ENCODE data around the gene WDR75.
"Not testable (repeated sequence)": the region's sequence is repeated elsewhere in the genome, so short reads cannot be mapped to it uniquely, and the experiment has no call there.

WDR75 gene

DNA sequence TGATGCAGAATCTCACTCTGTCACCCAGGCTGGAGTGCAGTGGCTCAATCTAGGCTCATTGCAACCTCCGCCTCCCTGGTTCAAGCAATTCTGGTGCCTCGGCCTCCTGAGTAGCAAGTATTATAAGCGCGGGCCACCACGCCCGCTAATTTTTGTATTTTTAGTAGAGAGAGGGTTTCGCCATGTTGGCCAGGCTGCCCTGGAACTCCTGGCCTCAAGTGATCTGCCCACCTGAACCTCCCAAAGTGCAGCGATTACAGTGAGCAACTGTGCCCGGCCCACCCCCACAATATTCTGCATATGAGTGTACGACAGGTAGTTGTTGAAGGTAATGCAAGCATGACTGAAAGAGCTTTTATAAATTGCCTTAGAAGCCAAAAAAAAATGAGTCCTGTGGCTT is 1.2 kb downstream of the WDR75 start:
- no peak for FAIRE-seq

DNA sequence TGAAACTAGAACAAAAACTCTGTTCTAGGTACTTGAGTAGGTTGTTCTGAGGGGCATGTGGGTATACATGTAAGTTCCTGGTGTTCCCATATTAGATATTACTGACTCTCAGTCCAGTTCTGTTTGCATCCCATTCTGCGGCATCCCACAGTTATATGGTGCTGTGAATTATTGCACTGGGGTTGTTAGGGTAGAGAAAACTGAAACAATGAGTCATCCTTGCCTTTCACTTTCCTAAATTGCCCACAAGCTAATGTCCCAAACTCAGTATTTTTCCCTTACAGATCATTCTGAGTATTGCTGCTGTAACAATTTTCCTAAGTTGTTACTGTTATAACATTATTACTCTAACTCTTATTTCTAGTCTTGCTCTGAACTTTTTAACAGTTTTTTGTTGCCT is 3.0 kb downstream of the WDR75 start:
- FAIRE-seq: no peak

DNA sequence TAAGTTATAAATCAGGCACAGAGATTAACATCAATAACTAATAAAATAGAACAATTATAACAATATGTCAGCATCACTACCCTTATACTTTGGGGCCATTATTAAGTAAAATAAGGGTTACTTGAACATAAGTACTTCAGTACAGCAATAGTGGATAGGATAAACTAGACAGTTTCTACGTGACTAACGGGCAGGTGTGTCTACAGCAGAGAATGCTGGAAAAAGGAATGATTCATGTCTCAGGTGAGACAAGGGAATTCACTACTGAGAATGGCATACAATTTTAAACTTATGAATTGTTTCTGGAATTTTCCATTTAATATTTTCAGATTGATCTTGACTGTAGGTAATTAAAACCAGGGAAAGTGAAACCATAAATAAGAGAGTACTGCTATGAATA is 5.5 kb downstream of the WDR75 start:
- no peak for FAIRE-seq

DNA sequence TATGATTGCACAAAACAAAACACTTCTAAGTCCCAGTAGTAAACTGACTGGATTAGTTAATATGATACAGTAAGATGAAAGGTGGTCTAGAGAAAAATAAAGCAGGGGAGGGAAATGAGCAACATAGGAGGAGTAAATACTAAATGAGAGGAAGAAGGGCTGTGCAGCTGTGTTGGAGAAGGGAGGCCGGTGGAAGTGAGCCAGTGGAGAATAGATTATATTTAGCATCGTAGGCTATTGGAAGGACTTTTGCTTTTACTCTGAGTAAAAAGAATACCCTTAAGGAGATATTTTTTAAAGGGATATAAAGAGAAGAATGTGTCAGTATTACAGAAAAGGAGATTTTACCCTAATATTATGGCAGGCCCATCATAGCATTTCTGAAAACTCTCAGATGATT is 12.7 kb downstream of the WDR75 start:
- FAIRE-seq: no peak

DNA sequence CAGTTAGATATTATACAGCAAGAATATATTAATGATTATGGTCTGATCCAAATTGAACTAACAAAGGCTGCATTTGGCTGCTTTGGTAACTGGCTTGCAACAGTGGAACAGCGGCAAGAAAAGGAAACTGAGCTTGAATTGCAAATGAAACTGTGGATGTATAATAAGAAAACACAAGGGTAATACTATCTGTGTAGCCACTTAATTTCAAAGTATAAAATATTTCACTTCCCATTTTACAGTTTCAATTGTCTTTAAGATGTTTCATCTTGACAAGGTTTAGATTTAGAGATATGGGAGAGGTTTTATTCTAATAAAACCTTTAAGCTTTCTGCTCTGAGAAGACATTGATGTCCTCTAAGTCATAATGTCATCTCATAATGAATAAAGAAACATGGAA is 23.8 kb downstream of the WDR75 start:
- FAIRE-seq: no peak

DNA sequence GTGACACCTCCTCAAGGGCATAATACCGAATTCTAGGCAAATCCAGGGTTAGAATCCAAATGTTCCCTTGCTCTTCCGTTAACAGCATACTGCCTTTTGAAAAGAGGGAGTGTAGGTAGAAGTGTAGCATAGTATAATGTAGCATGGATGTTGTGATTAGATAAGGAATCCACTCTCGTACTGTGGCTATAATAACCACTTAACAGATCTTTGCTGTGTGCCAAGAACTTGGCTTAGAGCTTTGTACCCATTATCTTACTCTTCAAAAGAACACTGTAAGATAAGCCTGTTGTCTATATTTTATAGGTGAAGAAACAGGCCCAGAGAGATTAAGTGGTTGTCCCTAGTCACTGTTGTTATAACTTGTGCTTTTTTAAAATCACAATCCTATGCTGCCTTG is 24.2 kb downstream of the WDR75 start:
- no peak for FAIRE-seq

DNA sequence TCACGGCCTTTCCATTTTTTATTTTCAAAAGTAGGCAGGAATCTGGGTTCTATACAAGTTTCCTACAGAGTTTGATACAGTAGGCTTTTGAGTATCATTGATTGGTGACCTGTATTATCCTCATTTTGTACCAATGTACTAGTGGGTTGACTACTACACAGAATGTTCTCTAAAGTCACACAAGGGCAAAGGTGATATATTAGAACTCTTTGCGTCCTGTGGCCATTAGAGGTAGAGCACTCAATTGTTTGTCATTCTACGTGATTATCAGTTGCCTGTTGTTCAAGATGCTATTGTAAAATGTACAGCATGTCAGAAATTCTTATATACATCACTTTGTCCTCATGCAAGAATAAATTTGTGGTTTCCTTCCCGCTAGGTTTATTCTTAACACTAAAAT is 24.8 kb downstream of the WDR75 start:
- no peak for FAIRE-seq

DNA sequence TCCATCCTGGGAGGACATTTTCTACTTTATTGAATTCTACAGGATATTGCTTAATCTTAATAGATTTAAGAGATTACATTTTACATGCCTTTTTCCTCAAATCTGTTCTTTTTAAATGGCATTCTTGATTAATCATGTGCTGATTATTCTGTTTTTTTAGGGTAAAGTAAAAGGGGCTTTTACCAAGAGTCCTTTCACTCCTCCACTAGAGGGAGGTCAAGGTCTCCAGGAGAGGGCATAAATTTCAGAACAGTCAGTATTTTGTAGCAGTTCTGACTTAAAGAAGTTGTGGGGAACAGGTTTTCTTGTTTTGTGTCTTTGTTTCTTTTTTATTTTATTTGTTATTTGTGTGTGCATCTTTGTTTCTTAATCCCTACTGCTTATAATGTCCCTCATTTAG is 25.4 kb downstream of the WDR75 start:
- FAIRE-seq: peak; percentile 48

DNA sequence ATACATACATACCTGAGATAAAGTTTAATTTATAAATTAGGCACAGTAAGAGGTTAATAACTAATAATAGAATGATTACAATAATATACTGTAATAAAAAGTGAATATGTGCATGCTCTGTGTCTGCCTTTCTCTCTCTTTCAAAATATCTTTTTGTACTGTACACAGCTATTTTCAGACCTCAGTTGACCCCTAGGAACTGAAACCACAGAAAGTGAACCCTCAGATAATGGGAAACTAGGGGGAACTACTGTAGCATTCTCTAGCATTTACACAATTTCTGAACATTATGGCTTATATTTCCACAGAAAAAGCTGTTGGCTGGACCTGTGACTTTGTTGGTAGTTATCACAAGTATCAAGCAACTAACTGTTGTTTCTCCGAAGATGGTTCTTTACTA is 25.9 kb downstream of the WDR75 start:
- FAIRE-seq: no peak

DNA sequence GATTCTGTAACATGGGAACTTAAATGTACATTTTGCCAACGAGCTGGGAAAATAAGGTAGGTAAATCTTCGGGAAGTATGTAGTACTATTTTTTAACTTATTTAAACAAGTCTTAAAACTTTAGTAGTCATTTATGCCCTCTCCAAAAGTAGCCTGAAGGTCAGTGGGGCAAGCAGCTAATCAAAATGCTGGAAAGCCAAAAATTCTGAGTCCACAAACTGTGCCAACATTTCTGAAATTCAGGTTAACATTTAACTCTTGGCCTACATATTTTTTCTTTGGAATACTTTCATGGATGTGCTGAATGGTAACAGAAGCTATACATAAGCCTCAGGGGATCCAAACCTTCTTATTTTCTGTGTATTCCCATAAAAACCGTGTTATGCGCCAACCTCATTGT is 26.3 kb downstream of the WDR75 start:
- FAIRE-seq: no peak

DNA sequence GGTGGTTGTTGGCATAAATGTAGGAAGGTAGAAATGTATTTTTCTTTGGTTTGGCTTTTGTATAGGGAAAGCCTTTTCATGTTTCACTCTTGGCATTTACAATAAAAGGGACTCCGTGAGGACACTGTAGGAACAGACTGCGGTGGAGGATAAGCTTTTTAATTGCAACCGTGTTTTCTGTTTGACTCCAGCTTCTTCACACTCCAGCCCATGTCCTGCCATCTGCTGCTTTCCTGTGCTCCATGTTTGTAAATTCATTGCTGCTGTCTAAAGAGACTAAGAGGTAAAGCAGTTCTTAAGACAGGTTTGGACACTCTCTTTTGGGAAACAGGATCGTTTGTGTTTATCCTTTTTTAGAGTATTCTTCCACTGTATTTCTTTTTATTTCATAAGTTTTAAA is 33.3 kb downstream of the WDR75 start:
- FAIRE-seq: no peak

DNA sequence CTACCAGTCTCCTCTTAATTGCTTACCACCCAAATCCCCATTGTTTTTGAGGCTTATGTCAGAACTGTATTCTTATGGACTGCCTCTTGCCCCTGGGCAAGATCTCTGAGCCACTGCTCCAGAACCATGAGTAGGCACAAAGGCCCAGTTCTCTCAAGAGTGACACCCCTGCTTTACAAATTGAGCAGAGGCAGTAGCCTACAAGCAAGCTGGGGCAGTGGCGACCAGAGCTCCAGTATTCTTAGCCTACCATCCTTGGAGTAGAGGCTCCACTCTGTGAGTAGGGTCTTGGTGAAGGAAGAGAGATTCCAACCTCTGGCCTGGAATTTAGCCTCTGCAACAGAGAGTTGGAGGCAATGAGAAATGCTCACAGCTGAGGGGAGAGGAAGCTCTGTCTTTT is 36.5 kb downstream of the WDR75 start:
- FAIRE-seq: no peak

DNA sequence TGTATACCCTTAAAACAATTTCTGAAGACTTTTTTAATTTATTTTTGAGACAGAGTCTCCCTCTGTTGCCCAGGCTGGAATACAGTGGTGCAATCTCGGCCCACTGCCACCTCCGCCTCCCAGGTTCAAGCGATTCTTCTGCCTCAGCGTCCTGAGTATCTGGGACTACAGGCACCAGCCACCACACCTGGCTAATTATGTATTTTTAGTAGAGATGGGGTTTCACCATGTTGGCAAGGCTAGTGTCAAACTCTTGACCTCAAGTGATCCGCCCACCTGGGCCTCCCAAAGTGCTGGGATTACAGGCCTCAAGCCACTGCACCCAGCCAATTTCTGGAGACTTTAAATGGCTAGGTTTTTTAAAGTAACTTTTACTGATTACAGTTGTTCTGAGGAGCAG is 37.0 kb downstream of the WDR75 start:
- not testable (repeated sequence) for FAIRE-seq

DNA sequence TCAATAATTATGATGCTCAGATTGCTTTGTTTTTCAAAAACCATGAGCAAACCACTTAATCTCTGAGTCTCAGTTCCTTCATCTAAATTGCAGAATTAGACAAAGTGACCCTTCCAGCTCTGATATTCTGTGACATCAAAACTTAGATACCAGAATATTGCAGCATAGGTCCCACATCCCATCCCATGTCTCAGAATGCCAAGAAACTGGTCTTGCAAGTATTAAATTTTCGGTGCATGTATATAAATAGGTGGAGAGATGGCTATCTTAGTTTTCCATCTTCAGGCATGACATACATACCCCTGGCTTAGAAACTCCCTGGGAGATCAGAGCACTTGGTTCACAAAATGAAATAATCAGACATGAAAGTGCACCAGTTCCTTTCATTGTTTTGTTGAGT is 39.8 kb downstream of the WDR75 start:
- FAIRE-seq: no peak

DNA sequence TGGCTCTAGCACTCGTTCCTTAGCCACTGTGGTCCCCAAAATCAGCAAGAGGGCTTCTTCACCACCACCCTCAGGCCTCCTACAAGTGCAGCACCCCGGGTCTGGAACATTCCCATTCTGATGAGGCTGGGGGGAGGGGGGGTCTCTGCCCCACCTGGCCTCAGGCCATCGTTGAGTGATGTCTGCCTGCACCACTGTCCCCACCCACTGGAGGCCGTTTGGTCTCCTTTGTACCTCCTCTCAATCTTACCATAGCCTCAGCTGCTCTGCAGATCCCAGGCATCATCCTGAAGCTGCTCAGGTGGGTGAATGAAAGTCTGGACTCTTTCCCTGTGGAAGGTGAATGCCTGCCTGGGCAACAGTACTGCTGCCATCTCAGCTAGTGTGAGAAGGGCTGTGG is 42.3 kb downstream of the WDR75 start:
- FAIRE-seq: no peak

DNA sequence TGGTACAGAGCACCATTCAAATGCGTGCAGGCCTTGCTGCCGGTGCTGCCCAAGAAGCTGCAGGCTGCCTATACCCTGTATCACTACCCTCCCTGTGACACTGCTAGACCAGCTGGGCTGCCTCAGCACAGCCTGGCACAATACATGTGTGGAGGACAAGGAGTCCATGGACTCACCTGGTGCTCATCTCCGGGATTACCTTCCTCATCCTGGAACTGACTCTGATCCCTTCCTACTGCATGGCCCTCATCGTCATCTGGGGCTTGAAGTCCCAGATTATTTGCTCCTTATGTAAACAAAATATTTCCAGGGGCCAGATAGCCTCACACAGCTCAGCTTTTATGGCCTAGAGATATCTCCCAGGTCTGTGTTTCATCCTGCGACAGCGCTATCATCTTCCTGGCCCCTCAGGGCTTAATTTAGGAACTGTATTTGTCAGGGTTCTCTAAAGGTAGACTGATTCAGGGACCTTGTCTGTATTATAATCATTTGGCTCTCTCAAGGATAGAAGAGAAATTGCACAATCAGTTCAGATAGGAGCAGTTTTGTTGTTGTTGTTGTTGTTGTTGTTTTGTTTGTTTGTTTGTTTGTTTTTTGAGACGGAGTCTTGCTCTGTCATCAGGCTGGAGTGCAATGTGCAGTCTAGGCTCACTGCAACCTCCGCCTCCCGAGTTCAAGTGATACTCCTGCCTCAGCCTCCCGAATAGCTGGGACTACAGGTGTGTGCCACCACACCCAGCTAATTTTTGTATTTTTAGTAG is 42.9 kb downstream of the WDR75 start:
- no peak for FAIRE-seq

DNA sequence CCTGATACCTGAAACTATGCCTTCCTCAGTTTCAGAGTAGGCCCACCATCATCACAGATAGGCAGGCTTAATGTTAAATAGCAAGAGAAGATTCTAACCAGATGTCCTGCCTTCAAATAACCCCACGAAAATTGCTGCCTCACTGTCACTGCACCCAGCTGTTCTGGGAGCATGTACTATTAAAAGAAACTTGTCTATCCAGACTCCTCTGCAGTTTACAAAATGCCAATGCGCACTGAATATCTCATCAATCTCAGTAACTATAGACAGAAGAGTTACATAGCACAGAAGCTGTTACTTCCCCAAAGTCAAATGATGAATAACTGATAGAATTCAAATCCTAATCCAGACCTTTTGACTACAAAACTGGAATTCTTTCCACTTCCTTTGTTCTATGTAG is 43.9 kb downstream of the WDR75 start:
- FAIRE-seq: no peak

DNA sequence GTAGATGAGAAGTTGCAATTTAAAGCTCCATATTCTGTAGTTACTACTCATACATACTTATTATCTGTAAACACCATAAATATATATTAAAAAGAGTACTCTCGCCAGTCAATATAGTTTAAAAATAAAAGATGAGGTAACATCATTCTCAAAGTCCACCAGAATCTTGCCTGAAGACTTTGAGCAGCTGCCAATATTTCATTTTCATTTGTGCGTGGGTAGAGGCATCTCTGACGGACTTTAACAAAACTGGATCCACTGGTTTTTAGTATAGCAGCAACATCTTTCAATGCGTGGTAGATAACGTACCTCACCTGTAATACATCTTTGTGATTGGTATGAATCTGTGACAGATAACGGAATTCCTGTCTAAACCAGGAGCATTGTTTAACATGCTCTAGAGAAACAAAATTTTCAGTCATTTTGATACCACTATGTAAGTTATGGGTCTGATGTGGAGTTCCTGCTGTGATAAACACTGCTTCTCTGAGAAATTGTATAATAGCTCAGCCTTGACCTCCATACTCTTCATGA is 45.0 kb downstream of the WDR75 start:
- FAIRE-seq: peak; percentile 26

DNA sequence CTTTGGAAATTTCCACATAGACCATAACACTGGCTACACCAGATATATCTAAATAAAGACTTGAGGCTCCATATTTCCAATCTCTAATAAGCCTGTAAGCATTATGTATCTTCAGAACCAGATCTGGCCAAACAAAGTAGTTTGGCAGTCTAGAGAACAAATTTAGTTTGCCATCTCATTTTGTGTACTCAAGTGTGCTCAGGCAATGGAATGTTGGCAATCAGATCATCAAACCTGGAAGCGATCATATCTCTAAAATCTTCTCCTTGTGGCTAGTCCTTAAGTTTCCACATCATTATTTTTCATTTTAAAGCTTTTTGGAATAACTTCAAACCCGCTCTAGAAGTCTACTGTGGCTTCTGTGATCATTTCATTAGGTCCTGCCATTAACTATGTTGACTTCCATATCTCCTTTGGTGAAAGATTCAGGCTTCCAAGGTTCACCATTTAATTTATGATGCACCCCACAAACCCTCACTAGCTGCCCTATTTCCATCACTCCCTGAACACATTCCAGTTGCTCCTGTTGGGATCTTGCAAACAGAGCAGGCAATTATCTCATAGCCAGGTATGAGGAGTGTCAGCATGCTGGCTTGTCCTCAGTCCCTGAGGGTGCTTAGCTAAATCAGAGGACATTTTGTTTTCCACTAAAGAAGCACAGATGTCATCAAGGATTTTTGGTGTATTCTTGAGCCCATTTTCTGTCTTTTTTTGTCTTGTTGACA is 46.2 kb downstream of the WDR75 start:
- no peak for FAIRE-seq

DNA sequence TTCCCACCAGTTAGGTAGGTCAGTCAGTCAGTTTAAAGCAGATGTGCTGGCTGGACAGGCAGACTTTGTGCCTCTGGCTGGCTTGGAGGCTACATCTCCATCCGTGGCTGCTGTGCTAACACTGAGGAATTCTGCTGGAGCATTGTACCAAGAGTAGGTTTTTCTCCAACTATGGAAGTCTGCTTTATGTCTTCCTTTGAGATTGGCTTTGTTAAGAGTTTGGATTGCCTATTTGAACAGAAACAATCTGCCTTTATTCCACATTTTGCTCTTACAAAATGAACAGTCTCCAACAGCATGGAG is 46.7 kb downstream of the WDR75 start:
- FAIRE-seq: no peak

DNA sequence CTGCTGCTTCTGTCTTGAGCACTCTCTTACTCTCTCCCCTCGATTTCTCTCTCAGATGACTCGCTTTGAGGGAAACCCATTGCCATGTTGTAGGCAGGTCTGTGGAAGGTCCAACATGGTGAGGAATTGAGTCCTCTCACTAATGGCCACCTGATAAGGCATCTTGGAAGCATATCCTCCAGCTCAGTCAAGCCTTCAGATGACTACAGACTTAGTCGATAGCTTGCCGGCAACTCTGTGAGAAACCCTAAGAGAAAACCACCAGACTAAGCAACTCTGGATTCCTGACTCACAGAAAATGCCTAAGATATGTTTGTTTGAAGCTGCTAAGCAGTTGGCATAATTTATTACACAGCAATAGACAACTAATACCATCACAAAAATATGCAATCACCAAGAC is 51.2 kb downstream of the WDR75 start:
- FAIRE-seq: no peak

DNA sequence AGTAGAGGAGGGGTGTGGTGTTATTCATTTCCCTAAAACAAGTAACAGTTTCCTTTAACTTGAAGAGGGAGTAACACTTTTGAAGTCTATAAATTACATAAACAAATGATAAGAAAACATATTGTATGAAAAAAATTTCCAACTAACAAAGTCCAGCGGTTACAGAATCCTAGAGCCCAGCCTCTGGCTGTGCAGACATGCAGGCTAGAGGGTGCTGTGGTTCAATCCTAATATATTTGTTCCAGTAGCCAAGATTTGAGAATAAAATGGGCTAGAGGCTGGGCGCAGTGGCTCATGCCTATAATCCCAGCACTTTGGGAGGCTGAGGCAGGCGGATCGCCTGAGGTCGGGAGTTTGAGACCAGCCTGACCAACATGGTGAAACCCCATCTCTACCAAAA is 56.9 kb downstream of the WDR75 start:
- no peak for FAIRE-seq

DNA sequence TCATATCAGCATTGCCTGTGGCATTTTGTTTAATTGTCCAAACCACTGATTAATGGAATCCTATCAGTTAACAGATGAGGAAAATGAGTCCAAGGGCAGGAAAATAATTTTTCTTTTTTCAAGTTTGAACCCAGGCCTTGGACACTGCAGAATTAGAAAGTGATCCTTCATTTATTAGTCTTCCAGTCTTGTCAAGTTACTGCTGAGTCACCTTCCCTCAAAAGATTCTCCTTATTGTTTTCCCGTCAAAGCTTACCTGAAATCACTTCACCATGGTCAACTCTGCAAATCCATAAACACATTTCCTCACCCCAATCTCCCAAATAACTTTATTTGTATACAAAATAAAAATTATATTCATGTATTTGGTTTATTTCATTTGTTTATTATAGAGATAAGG is 57.9 kb downstream of the WDR75 start:
- FAIRE-seq: no peak

DNA sequence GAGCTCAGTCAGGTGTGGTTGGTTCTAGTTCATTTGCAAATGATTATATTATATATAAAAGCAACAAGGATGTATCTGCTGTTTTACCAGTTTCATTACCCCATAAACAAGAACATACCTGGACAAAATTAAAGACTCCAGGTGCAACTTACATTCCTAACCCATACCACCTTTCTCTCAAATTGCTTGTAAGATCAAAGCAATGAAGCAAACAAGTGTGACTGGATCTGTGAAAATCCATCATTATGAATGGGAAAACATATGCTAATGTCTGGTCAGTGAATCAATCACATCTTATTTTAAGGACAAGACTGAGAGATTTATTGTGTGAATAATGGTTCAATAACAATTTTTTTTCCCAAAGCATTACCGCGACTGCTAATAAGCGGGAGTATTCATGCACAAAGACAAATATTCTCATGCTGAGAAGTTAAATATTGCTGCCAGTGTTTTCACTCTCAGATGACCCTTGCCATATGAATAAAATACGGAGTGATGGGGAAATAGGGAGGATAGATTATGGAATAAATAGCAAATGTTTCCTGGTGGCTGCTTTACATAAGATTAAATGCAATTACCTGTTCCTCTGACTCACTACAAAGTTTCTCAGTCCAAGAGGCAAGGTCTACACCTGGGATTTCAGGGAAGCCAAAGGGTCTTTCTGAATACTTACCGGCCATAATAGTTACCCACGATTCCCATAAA is 59.3 kb downstream of the WDR75 start:
- no peak for FAIRE-seq

All from endometrium (tissue), 2 donors.